K562 (cell line): Measurements from ENCODE around the gene IL1RL2.

Source experiments
- E2F4 ChIP-seq: sonication (generic); formaldehyde crosslinking; IDR thresholded peaks from 2 replicates; pipeline ENCODE4 v1.8.0; 2022; ENCODE audit warnings: mild to moderate bottlenecking, low read depth, missing genetic modification reagents
- POLR3A ChIP-seq: IDR thresholded peaks from 2 replicates; pipeline ENCODE4 v1.6.1; 2011; ENCODE audit warnings: borderline replicate concordance, mild to moderate bottlenecking, moderate library complexity; ENCODE audit not compliant: insufficient read length, insufficient read depth; ENCODE audit errors: extremely low read depth
- PREB ChIP-seq: sonication (generic); formaldehyde crosslinking; IDR thresholded peaks from 2 replicates; pipeline ENCODE4 v1.8.1; 2023; ENCODE audit warnings: mild to moderate bottlenecking, missing genetic modification reagents
- ZEB2 ChIP-seq: fragments of 450-650 bp; IDR thresholded peaks from 2 replicates; pipeline ENCODE4 v1.6.1; 2016

- no peak for TF ChIP-seq E2F4
- TF ChIP-seq PREB (CRISPR knock-in tag) = no peak
- TF ChIP-seq POLR3A = no peak
- TF ChIP-seq ZEB2 = no peak
These were observed 102.3 kb downstream of the IL1RL2 start for GRCh38 chr2:102289129-102289528.
